COLO668 (cell line): ENCODE results near the gene KDM2B.

ENCODE experiments used
- DNase-seq: peaks from one replicate; lab custom pipeline; 2025; ENCODE audit not compliant: unreplicated experiment; lab: John Stamatoyannopoulos, UW

KDM2B gene

GRCh38 chr12:121440768-121441167 is 140.1 kb downstream of the KDM2B start:
- DNase-seq: no peak

GRCh38 chr12:121439715-121440114 is 141.1 kb downstream of the KDM2B start:
- DNase-seq: no peak

GRCh38 chr12:121438905-121439304 is 141.9 kb downstream of the KDM2B start:
- DNase-seq: no peak

GRCh38 chr12:121436706-121437105 is 144.1 kb downstream of the KDM2B start:
- no peak for DNase-seq

GRCh38 chr12:121432740-121433480 is 147.9 kb downstream of the KDM2B start:
- DNase-seq: no peak

GRCh38 chr12:121430833-121431415 is 149.9 kb downstream of the KDM2B start:
- DNase-seq: no peak

- DNase-seq: no peak
Measured at GRCh38 chr12:121428883-121429282, 151.9 kb downstream of the KDM2B start.

- no peak for DNase-seq
Measured at GRCh38 chr12:121427556-121428050, 153.2 kb downstream of the KDM2B start.

- no peak for DNase-seq
Measured at GRCh38 chr12:121424624-121424975, 156.2 kb downstream of the KDM2B start.

- no peak for DNase-seq
Measured at GRCh38 chr12:121423682-121424623, 156.9 kb downstream of the KDM2B start.

GRCh38 chr12:121423253-121423652 is 157.6 kb downstream of the KDM2B start:
- no peak for DNase-seq

GRCh38 chr12:121420109-121420508 is 160.7 kb downstream of the KDM2B start:
- no peak for DNase-seq

- DNase-seq: no peak
Measured at GRCh38 chr12:121417847-121418246, 163.0 kb downstream of the KDM2B start.

- no peak for DNase-seq
Measured at GRCh38 chr12:121413917-121414316, 166.9 kb downstream of the KDM2B start.

- DNase-seq: no peak
Measured at GRCh38 chr12:121405211-121405610, 175.6 kb downstream of the KDM2B start.

GRCh38 chr12:121404734-121405133 is 176.1 kb downstream of the KDM2B start:
- DNase-seq: peak; percentile 80

- DNase-seq: no peak
Measured at GRCh38 chr12:121403721-121404120, 177.1 kb downstream of the KDM2B start.

- DNase-seq: peak; percentile 66
Measured at GRCh38 chr12:121400332-121401139, 180.3 kb downstream of the KDM2B start.

- peak; percentile 100 for DNase-seq
Measured at GRCh38 chr12:121399391-121400331, 181.2 kb downstream of the KDM2B start, which contains the start of gene RNF34. Gene RNF34, plus strand, starts transcription at chr12:121400118. Its CDS starts 95 bp downstream, at chr12:121400213.
